ENCODE measurements around the gene ACTN1.

- no peak for TF ChIP-seq GABPA (IDR thresholded peaks at IDR 0.05; ENCODE audit: low read depth)
- no peak for TF ChIP-seq CTCF (IDR thresholded peaks at IDR 0.05)
- no peak for TF ChIP-seq EZH2phosphoT487 (IDR thresholded peaks at IDR 0.05; ENCODE audit: borderline replicate concordance, low read depth)
- TF ChIP-seq POLR2AphosphoS5 (IDR thresholded peaks at IDR 0.05; ENCODE audit: low read depth, low read length) = no peak
- no peak for TF ChIP-seq SIN3A (IDR thresholded peaks at IDR 0.05; ENCODE audit: borderline replicate concordance, low read depth, low read length)
- TF ChIP-seq EP300 (IDR thresholded peaks at IDR 0.05; ENCODE audit: borderline replicate concordance in 1 of 2, low read depth in 1 of 2, low read length in 1 of 2) = no peak
- TF ChIP-seq RCOR1 (IDR thresholded peaks at IDR 0.05; ENCODE audit: low read length) = no peak
- no peak for TF ChIP-seq NFIC (IDR thresholded peaks at IDR 0.05; ENCODE audit: borderline replicate concordance)
- TF ChIP-seq YY1 (IDR thresholded peaks at IDR 0.05; ENCODE audit: low read depth) = no peak
- TF ChIP-seq TEAD4 (IDR thresholded peaks at IDR 0.05; ENCODE audit: borderline replicate concordance, insufficient read depth) = no peak
- no peak for TF ChIP-seq REST (IDR thresholded peaks at IDR 0.05; ENCODE audit: low read depth, low read length)
Observed at GRCh38 chr14:68979722-68980451, 785 bp upstream of the ACTN1 start.
